SK-N-SH (cell line): ENCODE results near the gene EXOC6. TPM values are rescaled to one million over a fixed set of nuclear protein-coding genes. Genes with fewer than 3 reads are reported as not detected.

Experiments
- CTCF ChIA-PET: fragments of 300-600, 350-600 bp; formaldehyde crosslinking; extraction: SDS; loops from one replicate; lab custom pipeline; 2021; lab: Yijun Ruan, JAX
- POLR2A ChIA-PET: fragments of 350-600 bp; sonication (Branson Sonifier 250); formaldehyde crosslinking; extraction: SDS; loops from one replicate; lab custom pipeline; 2020; ENCODE audit warnings: antibody characterized with exemption, inconsistent platforms; lab: Yijun Ruan, JAX
- DNase-seq: peaks from one replicate; pipeline ENCODE4 v3.0.0; 2012
- H2AFZ ChIP-seq: fragments of 200-600 bp; sonication (generic); 2 replicates; pipeline ENCODE4 v1.8.1; 2016; ENCODE audit warnings: antibody characterized with exemption, mild to moderate bottlenecking, low read depth
- H3F3A ChIP-seq: fragments of 200-600 bp; sonication (generic); replicated peaks from 2 replicates; pipeline ENCODE3; 2016; ENCODE audit warnings: antibody characterized with exemption, mild to moderate bottlenecking; ENCODE audit not compliant: insufficient read depth
- H3K27ac ChIP-seq, 2 experiments: fragments of 200-500 bp in 1 of 2; fragments of 200-600 bp in 1 of 2; sonication (Bioruptor generic) in 1 of 2; sonication (generic), shearing (Covaris generic) in 1 of 2; 2 replicates each; pipeline versions ENCODE4 v1.5.1 to v1.6.1; 2014 to 2016; ENCODE audit warnings: low read depth in 2 of 2, inconsistent platforms in 1 of 2, low read length in 1 of 2, mild to moderate bottlenecking in 1 of 2, mixed read lengths in 1 of 2
- H3K27me3 ChIP-seq: fragments of 200-600 bp; sonication (generic), shearing (Covaris generic); 2 replicates; pipeline ENCODE4 v1.6.1; 2016; ENCODE audit warnings: mixed run types; ENCODE audit not compliant: insufficient read depth
- H3K36me3 ChIP-seq, 2 experiments: fragments of 200-500 bp in 1 of 2; fragments of 200-600 bp in 1 of 2; sonication (Bioruptor generic) in 1 of 2; sonication (generic) in 1 of 2; replicated peaks in 1 of 2; 2 replicates each; pipeline versions ENCODE3 to v1.5.1; 2014 to 2016; ENCODE audit warnings: low read length in 1 of 2, mild to moderate bottlenecking in 1 of 2; ENCODE audit not compliant: insufficient read depth in 2 of 2, control insufficient read depth in 1 of 2
- H3K4me1 ChIP-seq, 2 experiments: fragments of 200-500 bp in 1 of 2; fragments of 200-600 bp in 1 of 2; sonication (Bioruptor generic) in 1 of 2; sonication (generic), shearing (Covaris generic) in 1 of 2; 2 replicates each; pipeline versions ENCODE4 v1.5.1 to v1.6.1; 2014 to 2016; ENCODE audit warnings: low read depth in 1 of 2, low read length in 1 of 2, mixed run types in 1 of 2; ENCODE audit not compliant: insufficient read depth in 2 of 2, control insufficient read depth in 1 of 2
- H3K4me2 ChIP-seq: fragments of 200-600 bp; sonication (generic), shearing (Covaris generic); 2 replicates; pipeline ENCODE4 v1.6.1; 2017; ENCODE audit warnings: mixed run types
- H3K4me3 ChIP-seq, 2 experiments: fragments of 200-500 bp in 1 of 2; fragments of 200-600 bp in 1 of 2; sonication (Bioruptor generic) in 1 of 2; sonication (generic), shearing (Covaris generic) in 1 of 2; 2 replicates each; pipeline versions ENCODE4 v1.5.1 to v1.8.1; 2014 to 2016; ENCODE audit warnings: low read depth in 2 of 2, inconsistent platforms in 1 of 2, low read length in 1 of 2, mild to moderate bottlenecking in 1 of 2, mixed read lengths in 1 of 2, moderate library complexity in 1 of 2
- H3K79me2 ChIP-seq: fragments of 200-600 bp; sonication (generic); 2 replicates; pipeline ENCODE4 v1.8.1; 2017; ENCODE audit warnings: mild to moderate bottlenecking; ENCODE audit not compliant: insufficient read depth
- H3K9ac ChIP-seq: fragments of 200-600 bp; sonication (generic); 2 replicates; pipeline ENCODE4 v1.6.1; 2017; ENCODE audit warnings: mixed run types
- H3K9me2 ChIP-seq: fragments of 200-600 bp; sonication (generic); 2 replicates; pipeline ENCODE4 v1.6.1; 2017; ENCODE audit warnings: mixed run types
- H3K9me3 ChIP-seq: fragments of 200-600 bp; sonication (generic); 2 replicates; pipeline ENCODE4 v1.6.1; 2017; ENCODE audit warnings: mixed run types, mild to moderate bottlenecking, moderate library complexity
- H4K20me1 ChIP-seq: fragments of 200-600 bp; sonication (generic); 2 replicates; pipeline ENCODE4 v1.6.1; 2017; ENCODE audit warnings: mild to moderate bottlenecking, mixed run types; ENCODE audit not compliant: insufficient read depth
- ELF1 ChIP-seq: IDR thresholded peaks from 2 replicates; pipeline ENCODE4 v1.4.0; 2012
- EP300 ChIP-seq, 2 experiments: IDR thresholded peaks; 2 replicates each; pipeline versions ENCODE4 v1.4.0 to v1.6.1; 2012; ENCODE audit warnings: borderline replicate concordance in 1 of 2, low read depth in 1 of 2, low read length in 1 of 2
- EZH2phosphoT487 ChIP-seq: fragments of 200-600 bp; sonication (generic); IDR thresholded peaks from 2 replicates; pipeline ENCODE4 v1.6.1; 2017; ENCODE audit warnings: low read depth, mixed run types, mild to moderate bottlenecking, antibody characterized with exemption, moderate library complexity, borderline replicate concordance
- FOXJ3 ChIP-seq: sonication (generic); formaldehyde crosslinking; IDR thresholded peaks from 2 replicates; pipeline ENCODE4 v1.5.1; 2020; ENCODE audit warnings: mild to moderate bottlenecking, missing genetic modification reagents
- RXRA ChIP-seq: IDR thresholded peaks from 2 replicates; pipeline ENCODE4 v1.4.0; 2012; ENCODE audit warnings: low read depth, mild to moderate bottlenecking, borderline replicate concordance
- TAF1 ChIP-seq: IDR thresholded peaks from 2 replicates; pipeline ENCODE4 v1.6.1; 2012; ENCODE audit warnings: low read depth, mild to moderate bottlenecking, low read length, moderate library complexity, borderline replicate concordance
- WGBS: methylation state at CpG from one replicate; pipeline ENCODE4 v1.1.6; 2017; ENCODE audit warnings: low lambda C conversion rate; 5-methylcytosine and 5-hydroxymethylcytosine counted together
- polyA plus RNA-seq, 3 experiments: library from polyadenylated mRNA; depleted of rRNA; stranded (reverse); fragments of >200 nt; gene quantifications; 2 replicates each; pipeline ENCODE4 v1.2.3, GENCODE V29; 2012
- TF ChIP-seq, protein P1 (sequence below): IDR thresholded peaks from 2 replicates; pipeline ENCODE4 v1.6.1; 2012; ENCODE audit warnings: mild to moderate bottlenecking, low read depth, low read length, moderate library complexity
- TF ChIP-seq, protein P2 (sequence below): fragments of 150-350 bp; IDR thresholded peaks from 2 replicates; pipeline ENCODE4 v1.6.1; 2017; ENCODE audit warnings: antibody characterized with exemption, low read length, low read depth, borderline replicate concordance
- TF ChIP-seq, protein P3 (sequence below): IDR thresholded peaks from 2 replicates; pipeline ENCODE4 v1.4.0; 2012; ENCODE audit warnings: low read depth, borderline replicate concordance

Gene EXOC6
- polyA plus RNA-seq, 1 of the 3 experiments (the other 2 are of a cell fraction), result 2.3 TPM

DNA sequence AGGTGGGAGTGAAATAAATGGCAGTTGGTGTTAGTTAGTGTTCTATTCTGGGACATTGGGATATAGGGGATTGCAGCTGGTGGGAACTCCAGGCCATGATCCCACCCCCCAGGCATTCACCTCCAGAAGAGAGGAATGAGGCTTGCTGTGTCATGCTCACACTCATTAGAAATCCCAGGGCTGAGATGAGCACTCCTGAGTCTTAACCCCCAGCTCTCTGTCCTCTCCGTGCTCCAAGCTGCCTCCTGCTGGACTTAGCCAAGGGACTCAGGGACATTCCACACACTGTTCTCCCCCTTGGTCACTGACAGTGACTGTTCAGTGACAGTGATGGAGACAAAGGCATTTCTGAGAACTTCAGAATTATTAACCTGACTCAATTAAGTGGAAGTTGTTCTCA lies 246.9 kb downstream of the EXOC6 start:
- H3K79me2 ChIP-seq, result no peaks in the 10 kb centered on the region
- no peak overlapping the region for H3K9ac ChIP-seq
- no peaks in the 10 kb centered on the region for H3K4me1 ChIP-seq
- H3K27ac ChIP-seq, result no peak overlapping the region
- no peaks in the 10 kb centered on the region for H3K27me3 ChIP-seq
- TF ChIP-seq FOXJ3 (CRISPR knock-in tag) (no peak), EP300 (IDR thresholded peaks at IDR 0.05; ENCODE audit: borderline replicate concordance in 1 of 2, low read depth in 1 of 2, low read length in 1 of 2) (no peak), ELF1 (no peak), RXRA (no peak)
- TF ChIP-seq, protein P1, sequence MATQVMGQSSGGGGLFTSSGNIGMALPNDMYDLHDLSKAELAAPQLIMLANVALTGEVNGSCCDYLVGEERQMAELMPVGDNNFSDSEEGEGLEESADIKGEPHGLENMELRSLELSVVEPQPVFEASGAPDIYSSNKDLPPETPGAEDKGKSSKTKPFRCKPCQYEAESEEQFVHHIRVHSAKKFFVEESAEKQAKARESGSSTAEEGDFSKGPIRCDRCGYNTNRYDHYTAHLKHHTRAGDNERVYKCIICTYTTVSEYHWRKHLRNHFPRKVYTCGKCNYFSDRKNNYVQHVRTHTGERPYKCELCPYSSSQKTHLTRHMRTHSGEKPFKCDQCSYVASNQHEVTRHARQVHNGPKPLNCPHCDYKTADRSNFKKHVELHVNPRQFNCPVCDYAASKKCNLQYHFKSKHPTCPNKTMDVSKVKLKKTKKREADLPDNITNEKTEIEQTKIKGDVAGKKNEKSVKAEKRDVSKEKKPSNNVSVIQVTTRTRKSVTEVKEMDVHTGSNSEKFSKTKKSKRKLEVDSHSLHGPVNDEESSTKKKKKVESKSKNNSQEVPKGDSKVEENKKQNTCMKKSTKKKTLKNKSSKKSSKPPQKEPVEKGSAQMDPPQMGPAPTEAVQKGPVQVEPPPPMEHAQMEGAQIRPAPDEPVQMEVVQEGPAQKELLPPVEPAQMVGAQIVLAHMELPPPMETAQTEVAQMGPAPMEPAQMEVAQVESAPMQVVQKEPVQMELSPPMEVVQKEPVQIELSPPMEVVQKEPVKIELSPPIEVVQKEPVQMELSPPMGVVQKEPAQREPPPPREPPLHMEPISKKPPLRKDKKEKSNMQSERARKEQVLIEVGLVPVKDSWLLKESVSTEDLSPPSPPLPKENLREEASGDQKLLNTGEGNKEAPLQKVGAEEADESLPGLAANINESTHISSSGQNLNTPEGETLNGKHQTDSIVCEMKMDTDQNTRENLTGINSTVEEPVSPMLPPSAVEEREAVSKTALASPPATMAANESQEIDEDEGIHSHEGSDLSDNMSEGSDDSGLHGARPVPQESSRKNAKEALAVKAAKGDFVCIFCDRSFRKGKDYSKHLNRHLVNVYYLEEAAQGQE, result no peak
- ChIA-PET POLR2A (no interaction called here), CTCF (interaction anchor here (1.4 to 1.6 kb wide), 2 partner anchors 15 to 21 kb away, joined by 6 to 7 read pairs; no protein-coding TSS in a partner anchor)
- H3K36me3 ChIP-seq, result no peaks in the 10 kb centered on the region
- H4K20me1 ChIP-seq, result no peaks in the 10 kb centered on the region
- no peaks in the 10 kb centered on the region for H3F3A ChIP-seq
- H3K4me3 ChIP-seq, result no peak overlapping the region
- 57% methylated on average over 1 of the region's 1 CpG for WGBS
- no peak for DNase-seq
- no peak overlapping the region for H2AFZ ChIP-seq
- H3K4me2 ChIP-seq, result no peak overlapping the region
- H3K9me2 ChIP-seq, result no peaks in the 10 kb centered on the region
- no peaks in the 10 kb centered on the region for H3K9me3 ChIP-seq

DNA sequence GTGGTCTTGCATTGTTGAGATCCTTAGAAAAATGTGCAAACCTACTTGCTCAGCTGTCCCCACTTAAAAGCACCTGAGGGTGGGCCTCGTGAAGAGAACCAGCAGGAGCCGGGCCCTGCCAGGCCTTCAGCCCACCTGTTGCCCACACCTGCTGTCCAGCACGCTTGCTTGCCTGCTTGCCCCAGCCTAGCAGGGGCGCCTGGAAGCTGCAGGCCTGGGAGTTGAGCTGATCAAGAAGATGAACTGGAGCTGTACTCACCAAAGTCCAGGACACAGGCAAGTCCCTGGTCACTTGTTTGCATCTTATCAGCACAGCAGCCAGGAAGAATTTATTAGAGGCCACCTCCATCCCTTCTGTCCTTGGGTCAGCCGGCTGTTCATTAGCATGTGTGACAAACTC lies 248.6 kb downstream of the EXOC6 start:
- Histone ChIP-seq H3K27me3 (no peaks in the 10 kb centered on the region), H4K20me1 (no peaks in the 10 kb centered on the region), H3K4me2 (no peak overlapping the region), H3K4me1 (no peaks in the 10 kb centered on the region), H3F3A (no peaks in the 10 kb centered on the region), H3K27ac (no peak overlapping the region), H3K36me3 (no peaks in the 10 kb centered on the region), H2AFZ (no peak overlapping the region), H3K79me2 (no peaks in the 10 kb centered on the region), H3K4me3 (no peak overlapping the region), H3K9ac (no peak overlapping the region), H3K9me2 (no peaks in the 10 kb centered on the region), H3K9me3 (no peaks in the 10 kb centered on the region)
- ChIA-PET POLR2A (no interaction called here), CTCF (interaction anchor here (0.9 to 1.6 kb wide), 4 partner anchors 17 to 256 kb away, joined by 3 to 6 read pairs (median 6); no protein-coding TSS in a partner anchor)
- no peak for DNase-seq
- 88% methylated on average over 3 of the region's 5 CpGs for WGBS
- TF ChIP-seq, protein P2, sequence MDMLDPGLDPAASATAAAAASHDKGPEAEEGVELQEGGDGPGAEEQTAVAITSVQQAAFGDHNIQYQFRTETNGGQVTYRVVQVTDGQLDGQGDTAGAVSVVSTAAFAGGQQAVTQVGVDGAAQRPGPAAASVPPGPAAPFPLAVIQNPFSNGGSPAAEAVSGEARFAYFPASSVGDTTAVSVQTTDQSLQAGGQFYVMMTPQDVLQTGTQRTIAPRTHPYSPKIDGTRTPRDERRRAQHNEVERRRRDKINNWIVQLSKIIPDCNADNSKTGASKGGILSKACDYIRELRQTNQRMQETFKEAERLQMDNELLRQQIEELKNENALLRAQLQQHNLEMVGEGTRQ, result no peak
- no peak for TF ChIP-seq EP300 (IDR thresholded peaks at IDR 0.05; ENCODE audit: borderline replicate concordance in 1 of 2, low read depth in 1 of 2, low read length in 1 of 2)
- TF ChIP-seq, protein P3, sequence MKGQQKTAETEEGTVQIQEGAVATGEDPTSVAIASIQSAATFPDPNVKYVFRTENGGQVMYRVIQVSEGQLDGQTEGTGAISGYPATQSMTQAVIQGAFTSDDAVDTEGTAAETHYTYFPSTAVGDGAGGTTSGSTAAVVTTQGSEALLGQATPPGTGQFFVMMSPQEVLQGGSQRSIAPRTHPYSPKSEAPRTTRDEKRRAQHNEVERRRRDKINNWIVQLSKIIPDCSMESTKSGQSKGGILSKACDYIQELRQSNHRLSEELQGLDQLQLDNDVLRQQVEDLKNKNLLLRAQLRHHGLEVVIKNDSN, result no peak
- no peak for TF ChIP-seq EZH2phosphoT487
- no peak for TF ChIP-seq TAF1
